Activated T-cell treated with anti-CD3 and anti-CD28 coated beads, Interleukin-2, amount 50 U/mL, for 1 hour (primary cell): ENCODE results near the gene CASP9.

Source experiments
- DNase-seq: peaks from one replicate; pipeline ENCODE4 v3.0.0-alpha.2; 2020

Gene CASP9

DNA sequence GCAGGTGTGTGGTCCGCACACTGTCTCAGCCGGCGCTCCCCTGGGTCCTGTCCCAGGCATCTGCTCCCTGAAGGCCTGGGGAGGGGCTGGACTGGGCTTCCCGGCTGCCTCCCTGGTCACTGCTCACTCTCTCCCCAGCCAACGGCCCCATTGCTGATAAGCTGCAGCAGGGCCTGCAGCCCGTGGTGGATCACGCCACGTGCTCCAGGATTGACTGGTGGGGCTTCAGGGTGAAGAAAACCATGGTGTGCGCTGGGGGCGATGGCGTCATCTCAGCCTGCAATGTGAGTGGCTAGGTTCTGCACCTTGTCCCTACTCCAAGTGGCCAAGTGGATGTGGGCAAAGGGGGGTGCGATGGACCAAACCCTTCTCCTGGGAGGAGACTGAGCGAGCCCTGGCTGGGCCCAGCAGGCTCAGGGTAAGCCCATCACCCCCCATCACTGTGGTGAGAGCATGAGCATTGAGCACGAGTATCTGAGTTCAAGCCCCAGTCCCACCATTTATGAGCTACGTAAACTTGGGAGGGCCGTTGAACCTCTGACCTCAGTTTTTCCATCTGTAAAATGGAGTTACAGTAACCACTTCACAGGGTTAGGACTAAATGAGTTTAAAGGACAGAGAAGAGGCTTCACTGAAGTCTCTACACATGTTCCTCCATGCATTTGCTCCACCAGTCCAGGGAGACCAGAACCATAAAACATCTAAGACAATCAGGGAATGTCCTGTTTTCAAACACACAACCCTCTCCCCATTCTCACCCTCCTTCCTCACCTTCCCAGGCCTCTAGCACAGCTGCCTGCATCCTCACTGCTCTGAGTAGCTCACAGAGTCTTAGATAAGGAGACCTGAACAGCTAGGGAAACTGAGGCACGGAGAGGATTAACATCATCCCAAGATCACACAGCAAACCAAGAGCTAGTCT is 79.3 kb downstream of the CASP9 start:
- DNase-seq: no peak

DNA sequence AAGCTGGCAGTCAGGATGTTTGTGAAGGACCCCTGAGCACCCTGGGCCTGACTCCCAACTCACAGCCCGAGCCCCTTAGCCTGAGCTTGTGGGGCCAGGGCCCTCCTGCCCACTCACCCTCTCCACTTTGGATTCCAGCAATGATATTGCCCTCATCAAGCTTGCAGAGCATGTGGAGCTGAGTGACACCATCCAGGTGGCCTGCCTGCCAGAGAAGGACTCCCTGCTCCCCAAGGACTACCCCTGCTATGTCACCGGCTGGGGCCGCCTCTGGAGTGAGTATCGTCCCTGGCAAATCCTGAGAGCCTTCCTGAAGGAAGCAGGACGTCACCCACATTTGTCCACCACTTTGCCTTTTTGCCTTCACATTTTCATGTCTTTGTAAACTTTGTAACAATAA is 80.7 kb downstream of the CASP9 start:
- no peak for DNase-seq

DNA sequence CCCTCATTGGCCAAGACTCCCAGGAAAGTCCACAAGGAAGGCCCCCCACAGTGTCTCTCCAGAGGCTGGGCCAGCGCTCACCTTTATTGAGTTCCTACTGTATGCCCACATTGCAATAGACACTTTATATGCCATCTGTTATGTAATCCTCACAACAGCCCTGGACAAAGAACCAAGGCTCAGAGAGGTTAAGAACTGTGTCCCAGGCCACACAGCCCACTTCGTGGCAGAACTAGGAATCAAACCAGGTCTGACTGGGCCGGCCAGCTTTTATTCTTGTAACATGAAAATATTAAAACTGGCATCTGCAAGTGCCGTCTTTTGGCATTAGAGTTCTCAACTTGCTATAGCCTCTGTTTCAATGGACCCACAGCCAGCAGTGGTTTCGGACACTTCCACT is 81.3 kb downstream of the CASP9 start:
- no peak for DNase-seq

- no peak for DNase-seq
Measured at GRCh38 chr1:15442119-15442518, 81.9 kb downstream of the CASP9 start.
